ENCODE measurements around the gene BANK1.

DNA sequence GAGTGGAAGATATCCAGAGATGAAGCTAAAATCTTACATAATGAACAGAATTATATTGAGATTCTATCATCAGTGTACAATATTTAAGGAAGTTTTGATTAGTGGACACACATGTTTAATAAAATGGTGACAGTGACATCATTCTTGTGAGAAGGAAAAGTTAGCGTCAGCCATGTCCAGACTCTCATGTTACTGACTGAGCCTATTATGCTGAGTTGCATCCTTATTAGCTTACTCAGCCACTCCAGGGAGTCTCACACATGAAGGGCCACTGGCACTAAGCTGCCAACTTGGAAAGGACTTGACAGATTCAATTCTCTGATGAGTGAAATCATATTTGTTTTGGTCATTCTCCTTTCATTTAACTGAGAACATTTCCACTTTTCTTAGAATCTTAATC lies 170.6 kb downstream of the BANK1 start:
- TF ChIP-seq, protein P1, sequence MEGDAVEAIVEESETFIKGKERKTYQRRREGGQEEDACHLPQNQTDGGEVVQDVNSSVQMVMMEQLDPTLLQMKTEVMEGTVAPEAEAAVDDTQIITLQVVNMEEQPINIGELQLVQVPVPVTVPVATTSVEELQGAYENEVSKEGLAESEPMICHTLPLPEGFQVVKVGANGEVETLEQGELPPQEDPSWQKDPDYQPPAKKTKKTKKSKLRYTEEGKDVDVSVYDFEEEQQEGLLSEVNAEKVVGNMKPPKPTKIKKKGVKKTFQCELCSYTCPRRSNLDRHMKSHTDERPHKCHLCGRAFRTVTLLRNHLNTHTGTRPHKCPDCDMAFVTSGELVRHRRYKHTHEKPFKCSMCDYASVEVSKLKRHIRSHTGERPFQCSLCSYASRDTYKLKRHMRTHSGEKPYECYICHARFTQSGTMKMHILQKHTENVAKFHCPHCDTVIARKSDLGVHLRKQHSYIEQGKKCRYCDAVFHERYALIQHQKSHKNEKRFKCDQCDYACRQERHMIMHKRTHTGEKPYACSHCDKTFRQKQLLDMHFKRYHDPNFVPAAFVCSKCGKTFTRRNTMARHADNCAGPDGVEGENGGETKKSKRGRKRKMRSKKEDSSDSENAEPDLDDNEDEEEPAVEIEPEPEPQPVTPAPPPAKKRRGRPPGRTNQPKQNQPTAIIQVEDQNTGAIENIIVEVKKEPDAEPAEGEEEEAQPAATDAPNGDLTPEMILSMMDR (IDR thresholded peaks at IDR 0.05): no peak
- TF ChIP-seq, protein P2, sequence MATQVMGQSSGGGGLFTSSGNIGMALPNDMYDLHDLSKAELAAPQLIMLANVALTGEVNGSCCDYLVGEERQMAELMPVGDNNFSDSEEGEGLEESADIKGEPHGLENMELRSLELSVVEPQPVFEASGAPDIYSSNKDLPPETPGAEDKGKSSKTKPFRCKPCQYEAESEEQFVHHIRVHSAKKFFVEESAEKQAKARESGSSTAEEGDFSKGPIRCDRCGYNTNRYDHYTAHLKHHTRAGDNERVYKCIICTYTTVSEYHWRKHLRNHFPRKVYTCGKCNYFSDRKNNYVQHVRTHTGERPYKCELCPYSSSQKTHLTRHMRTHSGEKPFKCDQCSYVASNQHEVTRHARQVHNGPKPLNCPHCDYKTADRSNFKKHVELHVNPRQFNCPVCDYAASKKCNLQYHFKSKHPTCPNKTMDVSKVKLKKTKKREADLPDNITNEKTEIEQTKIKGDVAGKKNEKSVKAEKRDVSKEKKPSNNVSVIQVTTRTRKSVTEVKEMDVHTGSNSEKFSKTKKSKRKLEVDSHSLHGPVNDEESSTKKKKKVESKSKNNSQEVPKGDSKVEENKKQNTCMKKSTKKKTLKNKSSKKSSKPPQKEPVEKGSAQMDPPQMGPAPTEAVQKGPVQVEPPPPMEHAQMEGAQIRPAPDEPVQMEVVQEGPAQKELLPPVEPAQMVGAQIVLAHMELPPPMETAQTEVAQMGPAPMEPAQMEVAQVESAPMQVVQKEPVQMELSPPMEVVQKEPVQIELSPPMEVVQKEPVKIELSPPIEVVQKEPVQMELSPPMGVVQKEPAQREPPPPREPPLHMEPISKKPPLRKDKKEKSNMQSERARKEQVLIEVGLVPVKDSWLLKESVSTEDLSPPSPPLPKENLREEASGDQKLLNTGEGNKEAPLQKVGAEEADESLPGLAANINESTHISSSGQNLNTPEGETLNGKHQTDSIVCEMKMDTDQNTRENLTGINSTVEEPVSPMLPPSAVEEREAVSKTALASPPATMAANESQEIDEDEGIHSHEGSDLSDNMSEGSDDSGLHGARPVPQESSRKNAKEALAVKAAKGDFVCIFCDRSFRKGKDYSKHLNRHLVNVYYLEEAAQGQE (IDR thresholded peaks at IDR 0.05; ENCODE audit: low read depth, low read length): no peak
- TF ChIP-seq PBX3 (IDR thresholded peaks at IDR 0.05) (peak; percentile 56), TEAD4 (IDR thresholded peaks at IDR 0.05; ENCODE audit: borderline replicate concordance, insufficient read depth) (no peak), POLR2AphosphoS5 (IDR thresholded peaks at IDR 0.05; ENCODE audit: low read depth, low read length) (no peak), EZH2phosphoT487 (IDR thresholded peaks at IDR 0.05; ENCODE audit: borderline replicate concordance, low read depth) (no peak), NFIC (IDR thresholded peaks at IDR 0.05; ENCODE audit: borderline replicate concordance) (no peak; the same call in 1 of the 2 replicates), JUND (IDR thresholded peaks at IDR 0.05) (0 out of 2 replicates have a peak, but pooled peaks have one; percentile 24), MXI1 (IDR thresholded peaks at IDR 0.05; ENCODE audit: low read depth, low read length) (no peak), GATA2 (CRISPR knock-in tag; IDR thresholded peaks at IDR 0.05) (no peak)
